Aorta (tissue), 5 donors: ENCODE measurements around the gene TSSK2. TPM values are rescaled to one million over a fixed set of nuclear protein-coding genes. Genes with fewer than 3 reads are reported as not detected.
A peak's percentile ranks its signal among the peaks of the same experiment; 100 is the strongest.

Experiments
- ATAC-seq: fragments of 200-7000 bp; cut with Tn5 transposase; one replicate; pipeline ENCODE4 v1.9.1; 2022; ENCODE audit warnings: moderate library complexity; ENCODE audit not compliant: low FRiP score
- DNase-seq, 2 donors: peaks; one replicate each; pipeline ENCODE4 v3.0.0-alpha.2; 2020
- H3K27ac ChIP-seq, 2 donors: one replicate each; pipeline ENCODE4 v1.5.1; 2013; ENCODE audit warnings: low read length in 2 of 2, mild to moderate bottlenecking in 2 of 2, moderate library complexity in 2 of 2, control low read depth in 1 of 2, inconsistent platforms in 1 of 2, low read depth in 1 of 2
- H3K27me3 ChIP-seq, 2 donors: one replicate each; pipeline ENCODE4 v1.6.1; 2013; ENCODE audit warnings: control low read depth in 1 of 2, low read length in 1 of 2, mild to moderate bottlenecking in 1 of 2, moderate library complexity in 1 of 2; ENCODE audit not compliant: insufficient read depth in 2 of 2, control insufficient read depth in 1 of 2
- H3K36me3 ChIP-seq, 2 donors: one replicate each; pipeline ENCODE4 v1.6.1; 2013; ENCODE audit warnings: control low read depth in 1 of 2, low read length in 1 of 2, mild to moderate bottlenecking in 1 of 2; ENCODE audit not compliant: insufficient read depth in 2 of 2, control insufficient read depth in 1 of 2
- H3K4me1 ChIP-seq, 2 donors: one replicate each; pipeline ENCODE4 v1.6.1; 2013; ENCODE audit warnings: low read length in 2 of 2, control low read depth in 1 of 2, mild to moderate bottlenecking in 1 of 2, moderate library complexity in 1 of 2; ENCODE audit not compliant: insufficient read depth in 2 of 2, control insufficient read depth in 1 of 2
- H3K4me3 ChIP-seq, 2 donors: one replicate each; pipeline ENCODE4 v1.5.1; 2013; ENCODE audit warnings: low read length in 2 of 2, control low read depth in 1 of 2, mild to moderate bottlenecking in 1 of 2
- H3K9me3 ChIP-seq: one replicate; pipeline ENCODE4 v1.6.1; 2013; ENCODE audit warnings: mild to moderate bottlenecking, low read length; ENCODE audit not compliant: control insufficient read depth
- WGBS, 2 donors: extraction: QIAGEN DNeasy Blood & Tissue Kit; methylation state at CpG; one replicate each; pipeline ENCODE4 v1.1.7; 2013; 5-methylcytosine and 5-hydroxymethylcytosine counted together
- intact Hi-C, 2 donors: fragments of 100-400 bp; cut with DNase I; formaldehyde crosslinking; loops; one replicate each; pipeline versions ENCODE4 v1.14.2 to v1.15.0; 2022
- polyA plus RNA-seq, 2 donors: library from polyadenylated mRNA; stranded (reverse); fragments of 200-250 nt; gene quantifications; one replicate each; pipeline ENCODE4 v1.2.3, GENCODE V29; 2013
- total RNA-seq, 2 donors: library from RNA; stranded (reverse); fragmentation: NEBNext Ultra II Directional; extraction: Animal tissue kit (Norgen Biotek cat#: 25700); gene quantifications; one replicate each; pipeline ENCODE4 v1.2.1, GENCODE V29; 2021
- donor health status: healthy with polysubstance abuse.
- donor health status: Bipolar disorder and iron deficiency.
- donor health status: DM: no; HTN: no; CAD: no.
- donor health status: DM: no; HTN: no; CAD: no.
- donor health status: DM: yes; HTN: yes; CAD: no.

The TSSK2 gene
- total and polyA plus RNA-seq, 4 donors = 0.08 to 0.50 TPM; not detected in 2

GRCh38 chr22:19178065-19178656 is 47.1 kb downstream of the TSSK2 start:
- Histone ChIP-seq H3K4me3 (peak overlapping the region; percentile 49 to 77), H3K36me3 (no peaks in the 10 kb centered on the region), H3K4me1 (no peaks in the 10 kb centered on the region), H3K27ac (peak overlapping the region; percentile 43 to 63), H3K9me3 (no peaks in the 10 kb centered on the region), H3K27me3 (no peaks in the 10 kb centered on the region)
- intact Hi-C loops = loop anchor here (2.0 to 5.0 kb wide), 7 partner anchors 33 to 954 kb away; partner anchors contain the start of genes MRPL40 (in 2 of the 2), CDC45 (in 1 of the 2), CLTCL1 (in 1 of the 2) and ESS2 (in 1 of the 2)
- ATAC-seq = peak; percentile 17
- DNase-seq = peak in 1 of 2 donors; percentile 87
- 0% methylated on average over 51 to 80 of the region's 80 CpGs for WGBS, 2 donors

- 0 to 1% methylated on average over 58 to 86 of the region's 86 CpGs for WGBS, 2 donors
- DNase-seq (peak; percentile 95 to 97), ATAC-seq (peak; percentile 93)
- Histone ChIP-seq H3K4me1 (no peaks in the 10 kb centered on the region), H3K27ac (peak within 1 kb of the TSS; percentile 43 to 63), H3K9me3 (no peaks in the 10 kb centered on the region), H3K36me3 (no peaks in the 10 kb centered on the region), H3K4me3 (peak within 1 kb of the TSS; percentile 49 to 77), H3K27me3 (no peaks in the 10 kb centered on the region)
- intact Hi-C loops = loop anchor here (2.0 to 5.0 kb wide), 7 partner anchors 34 to 953 kb away; partner anchors contain the start of genes MRPL40 (in 2 of the 2), CDC45 (in 1 of the 2), CLTCL1 (in 1 of the 2) and ESS2 (in 1 of the 2)
These were observed 47.8 kb downstream of the TSSK2 start, which contains the start of gene SLC25A1 for GRCh38 chr22:19178657-19179496. TSS of gene SLC25A1 (minus strand) at chr22:19178736. CDS start at chr22:19178673, 63 bp downstream.

- Histone ChIP-seq H3K36me3 (no peaks in the 10 kb centered on the region), H3K27ac (peak overlapping the region in 1 of 2 donors; percentile 14), H3K4me1 (no peaks in the 10 kb centered on the region), H3K27me3 (no peaks in the 10 kb centered on the region), H3K4me3 (no peak overlapping the region), H3K9me3 (no peaks in the 10 kb centered on the region)
- WGBS, 2 donors = 34 to 35% methylated on average over 15 of the region's 15 CpGs
- ATAC-seq = peak; percentile 87
- intact Hi-C loops = loop anchor here (2.0 to 5.0 kb wide), 7 partner anchors 35 to 953 kb away; partner anchors contain the start of genes MRPL40 (in 2 of the 2), CDC45 (in 1 of the 2), CLTCL1 (in 1 of the 2) and ESS2 (in 1 of the 2)
- DNase-seq = peak; percentile 89
These were observed 48.5 kb downstream of the TSSK2 start for GRCh38 chr22:19179497-19180048.

GRCh38 chr22:19180234-19180633 is 49.1 kb downstream of the TSSK2 start:
- Histone ChIP-seq H3K4me3 (no peak overlapping the region), H3K9me3 (no peaks in the 10 kb centered on the region), H3K36me3 (no peaks in the 10 kb centered on the region), H3K4me1 (no peaks in the 10 kb centered on the region), H3K27me3 (no peaks in the 10 kb centered on the region), H3K27ac (no peak overlapping the region)
- 89 to 91% methylated on average over 9 of the region's 9 CpGs for WGBS, 2 donors
- ATAC-seq (no peak), DNase-seq (no peak)
- intact Hi-C loops = no loop called here

- H3K4me1 ChIP-seq = no peaks in the 10 kb centered on the region
- 89 to 91% methylated on average over 11 of the region's 11 CpGs for WGBS, 2 donors
- DNase-seq (no peak), ATAC-seq (no peak)
- H3K27ac ChIP-seq = no peak overlapping the region
- no peaks in the 10 kb centered on the region for H3K27me3 ChIP-seq
- no peaks in the 10 kb centered on the region for H3K9me3 ChIP-seq
- intact Hi-C loops = no loop called here
- H3K36me3 ChIP-seq = no peaks in the 10 kb centered on the region
- H3K4me3 ChIP-seq = no peak overlapping the region
These were observed 49.8 kb downstream of the TSSK2 start for GRCh38 chr22:19180740-19181410.

- ATAC-seq (no peak), DNase-seq (no peak)
- Histone ChIP-seq H3K27me3 (no peaks in the 10 kb centered on the region), H3K27ac (no peak overlapping the region), H3K4me1 (no peaks in the 10 kb centered on the region), H3K9me3 (no peaks in the 10 kb centered on the region), H3K4me3 (no peak overlapping the region), H3K36me3 (no peaks in the 10 kb centered on the region)
- WGBS, 2 donors = 72 to 75% methylated on average over 12 of the region's 12 CpGs
- intact Hi-C loops = no loop called here
These were observed 50.8 kb downstream of the TSSK2 start for GRCh38 chr22:19181786-19182471.
